GM19328 (cell line): ENCODE results near the gene TSC2.
"Not testable (repeated sequence)": the region's sequence is repeated elsewhere in the genome, so short reads cannot be mapped to it uniquely, and the experiment has no call there.

Experiments
- ATAC-seq: cut with Tn5 transposase; IDR thresholded peaks from one replicate; pipeline ENCODE4 v1.9.1; 2021; ENCODE audit warnings: mild to moderate bottlenecking, moderate library complexity; ENCODE audit not compliant: unreplicated experiment

TSC2 gene

DNA sequence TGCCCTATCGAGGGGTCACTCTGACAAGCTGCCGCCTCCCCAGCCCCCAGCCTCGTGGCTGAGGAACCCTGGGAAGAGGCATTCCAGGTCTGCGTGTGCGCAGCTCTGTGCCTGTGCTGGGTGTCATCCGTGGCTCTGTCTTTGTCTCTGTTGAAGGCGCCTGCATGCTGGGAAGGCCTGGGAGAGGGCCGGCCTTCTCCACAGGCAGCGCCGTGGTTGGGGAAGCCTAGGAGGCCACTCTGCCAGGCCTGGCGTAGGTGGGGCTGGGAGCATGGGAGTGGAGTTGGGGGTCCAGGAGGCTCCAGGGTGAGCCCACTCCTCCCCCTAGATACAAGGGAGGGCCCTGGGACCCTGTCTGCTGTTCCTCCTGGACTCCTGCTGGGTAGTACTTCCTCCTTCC lies 17.7 kb upstream of the TSC2 start:
- ATAC-seq: no peak

DNA sequence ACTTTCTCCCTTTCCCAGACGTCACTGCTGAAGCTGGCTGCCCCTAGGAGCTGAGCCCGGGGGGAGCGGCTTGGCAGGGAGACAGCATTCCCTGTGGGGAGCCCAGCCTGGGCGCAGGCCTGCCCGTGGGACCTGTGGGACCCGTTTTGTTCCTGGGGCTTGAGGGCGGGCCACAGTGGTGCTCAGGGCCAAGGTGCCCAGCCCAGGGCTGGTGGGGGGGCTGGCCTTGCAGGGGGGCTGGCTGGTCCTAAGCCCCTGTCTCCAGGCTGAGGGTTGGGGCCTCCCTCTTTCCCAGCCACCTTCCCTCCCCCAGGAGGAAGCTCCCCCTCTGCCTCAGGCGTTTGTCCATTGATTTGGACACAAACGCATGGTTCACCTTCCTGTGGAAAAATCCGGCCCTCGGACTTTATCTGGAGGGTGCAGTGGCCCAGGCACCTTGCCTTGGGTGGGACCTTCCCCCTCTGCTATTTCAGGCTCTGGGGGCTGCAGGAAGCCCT lies 16.7 kb upstream of the TSC2 start:
- no peak for ATAC-seq

DNA sequence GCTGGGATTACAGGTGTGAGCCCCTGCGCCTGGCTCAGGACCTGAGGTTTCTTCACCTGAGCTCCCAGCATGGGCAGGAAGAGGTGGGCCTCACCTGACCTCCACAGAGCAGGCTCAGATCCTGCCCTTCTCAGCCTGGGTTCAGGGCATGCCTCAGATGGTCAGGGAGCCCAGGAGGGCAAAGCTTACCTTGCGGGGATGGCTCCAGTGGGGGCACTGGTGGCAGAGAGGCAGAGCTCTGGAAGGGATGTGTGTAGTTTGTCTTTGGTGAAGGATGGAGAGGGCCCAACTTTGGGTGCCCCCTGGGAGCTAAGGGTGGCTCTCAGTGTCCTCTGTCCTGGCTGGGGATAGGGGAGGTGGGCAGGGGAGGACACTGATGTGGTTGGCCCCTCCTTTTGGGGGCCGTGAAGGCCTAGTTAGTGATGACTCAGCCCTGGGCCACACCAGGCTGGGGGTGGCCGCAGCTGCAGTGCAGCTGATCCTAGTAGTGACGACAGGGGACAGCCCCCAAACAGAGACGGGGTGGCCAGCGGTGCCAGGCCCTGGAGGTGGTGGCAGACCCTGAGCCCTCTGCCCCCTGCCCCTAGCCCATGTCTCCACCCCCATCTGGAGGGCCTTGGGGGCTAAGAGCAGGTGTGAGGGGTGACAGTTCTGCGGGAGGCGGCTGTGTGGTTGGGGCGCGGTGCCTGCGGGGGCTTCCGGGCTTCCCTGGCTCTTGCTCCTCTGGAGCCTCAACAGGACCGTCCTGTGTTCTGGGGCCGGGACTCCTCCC lies 15.3 kb upstream of the TSC2 start:
- ATAC-seq: no peak

DNA sequence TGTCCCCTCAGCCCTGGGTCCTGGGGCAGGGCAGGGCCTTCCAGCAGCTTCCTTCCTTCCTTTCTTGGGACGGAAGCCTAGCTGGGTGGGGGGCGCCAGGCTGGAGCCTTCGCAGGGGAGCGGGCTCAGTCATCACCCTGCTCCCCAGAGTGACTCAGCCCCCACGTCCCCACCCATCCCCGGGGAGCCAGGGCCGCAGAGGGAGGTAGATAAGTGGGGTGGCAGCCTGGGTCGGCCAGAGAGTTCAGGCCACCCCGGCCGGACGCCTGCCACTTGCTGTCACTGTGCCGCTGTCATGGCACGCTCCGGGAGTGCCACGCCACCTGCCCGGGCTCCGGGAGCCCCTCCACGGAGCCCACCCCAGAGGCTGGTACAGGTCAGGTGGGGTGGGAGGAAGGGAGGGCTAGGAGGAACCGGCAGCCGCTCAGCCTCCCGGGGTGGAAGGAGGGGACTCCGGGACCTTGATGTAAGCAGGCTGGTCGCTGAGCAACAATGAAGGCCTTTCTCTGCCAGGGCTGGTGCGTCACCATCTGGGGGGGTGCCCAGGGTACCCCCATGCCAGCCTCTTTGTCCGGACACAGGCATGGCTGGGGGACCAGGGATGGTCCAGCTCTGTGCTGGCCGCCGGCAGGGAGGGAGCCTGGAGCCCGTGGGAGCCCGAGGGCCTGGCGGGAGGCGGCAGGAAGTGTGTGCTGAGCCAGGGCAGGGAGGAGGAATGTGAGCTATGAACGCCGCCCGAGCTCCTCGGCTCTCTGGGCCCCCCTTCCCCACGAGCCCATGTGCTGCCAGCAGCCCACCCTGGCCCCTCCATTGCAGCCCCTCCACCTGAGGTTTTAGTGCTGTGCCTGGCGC lies 14.5 kb upstream of the TSC2 start:
- ATAC-seq: no peak

DNA sequence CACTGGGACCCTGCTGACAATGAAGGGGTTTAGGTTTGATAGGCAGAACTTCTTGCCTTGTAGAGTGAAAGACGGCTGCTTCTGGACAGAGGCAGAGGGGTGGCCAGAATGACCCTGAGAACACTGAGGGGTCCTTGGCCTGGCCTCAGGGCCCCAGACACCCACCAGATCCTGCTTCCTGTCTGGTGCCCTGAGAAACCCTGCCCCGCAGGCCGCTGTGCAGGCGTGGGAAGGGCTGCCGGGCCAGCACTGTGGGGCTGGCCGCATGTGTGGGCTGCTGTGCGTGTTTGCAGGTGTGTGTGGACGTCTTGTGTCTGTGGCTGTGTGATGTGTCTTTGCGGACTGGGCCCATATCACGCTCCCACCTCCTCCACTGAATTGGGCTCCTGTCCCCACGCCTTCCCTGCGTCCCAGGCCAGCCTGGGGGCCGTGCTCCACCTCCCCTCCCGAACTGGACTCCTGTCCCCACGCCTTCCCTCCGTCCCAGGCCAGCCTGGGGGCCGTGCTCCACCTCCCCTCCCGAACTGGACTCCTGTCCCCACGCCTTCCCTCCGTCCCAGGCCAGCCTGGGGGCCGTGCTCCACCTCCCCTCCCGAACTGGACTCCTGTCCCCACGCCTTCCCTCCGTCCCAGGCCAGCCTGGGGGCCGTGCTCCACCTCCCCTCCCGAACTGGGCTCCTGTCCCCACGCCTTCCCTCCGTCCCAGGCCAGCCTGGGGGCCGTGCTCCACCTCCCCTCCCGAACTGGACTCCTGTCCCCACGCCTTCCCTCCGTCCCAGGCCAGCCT lies 13.7 kb upstream of the TSC2 start:
- not testable (repeated sequence) for ATAC-seq

DNA sequence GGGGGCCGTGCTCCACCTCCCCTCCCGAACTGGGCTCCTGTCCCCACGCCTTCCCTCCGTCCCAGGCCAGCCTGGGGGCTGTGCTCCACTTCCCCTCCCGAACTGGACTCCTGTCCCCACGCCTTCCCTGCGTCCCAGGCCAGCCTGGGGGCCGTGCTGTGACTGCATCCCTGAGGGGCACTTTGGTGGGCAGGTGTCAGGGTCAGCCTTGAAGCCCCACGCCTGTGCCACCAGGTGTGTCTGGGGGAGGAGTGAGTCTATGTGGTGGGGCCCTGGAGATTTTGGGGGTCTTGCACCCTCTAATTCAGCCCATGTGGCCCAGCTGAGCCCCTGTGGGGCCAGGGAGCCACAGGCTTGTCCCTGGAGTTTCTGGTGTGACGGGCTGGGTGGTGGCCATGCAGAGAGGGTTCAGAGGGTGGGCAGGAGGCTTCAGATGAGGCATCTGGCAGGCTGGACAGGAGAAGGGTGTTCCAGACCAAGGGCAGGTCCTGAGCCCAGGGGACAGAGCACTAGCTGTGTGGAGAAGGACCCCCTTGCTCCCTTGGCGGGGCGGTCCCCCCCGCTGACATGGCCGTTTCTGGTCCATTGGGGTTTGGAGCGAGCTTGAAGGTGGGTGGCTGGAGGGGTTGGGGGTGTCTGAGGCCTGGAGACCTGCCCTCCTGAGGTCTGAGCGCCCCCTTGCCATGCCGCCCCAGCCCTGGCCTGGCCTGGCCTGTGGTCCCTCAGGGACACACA lies 12.9 kb upstream of the TSC2 start:
- ATAC-seq: no peak

DNA sequence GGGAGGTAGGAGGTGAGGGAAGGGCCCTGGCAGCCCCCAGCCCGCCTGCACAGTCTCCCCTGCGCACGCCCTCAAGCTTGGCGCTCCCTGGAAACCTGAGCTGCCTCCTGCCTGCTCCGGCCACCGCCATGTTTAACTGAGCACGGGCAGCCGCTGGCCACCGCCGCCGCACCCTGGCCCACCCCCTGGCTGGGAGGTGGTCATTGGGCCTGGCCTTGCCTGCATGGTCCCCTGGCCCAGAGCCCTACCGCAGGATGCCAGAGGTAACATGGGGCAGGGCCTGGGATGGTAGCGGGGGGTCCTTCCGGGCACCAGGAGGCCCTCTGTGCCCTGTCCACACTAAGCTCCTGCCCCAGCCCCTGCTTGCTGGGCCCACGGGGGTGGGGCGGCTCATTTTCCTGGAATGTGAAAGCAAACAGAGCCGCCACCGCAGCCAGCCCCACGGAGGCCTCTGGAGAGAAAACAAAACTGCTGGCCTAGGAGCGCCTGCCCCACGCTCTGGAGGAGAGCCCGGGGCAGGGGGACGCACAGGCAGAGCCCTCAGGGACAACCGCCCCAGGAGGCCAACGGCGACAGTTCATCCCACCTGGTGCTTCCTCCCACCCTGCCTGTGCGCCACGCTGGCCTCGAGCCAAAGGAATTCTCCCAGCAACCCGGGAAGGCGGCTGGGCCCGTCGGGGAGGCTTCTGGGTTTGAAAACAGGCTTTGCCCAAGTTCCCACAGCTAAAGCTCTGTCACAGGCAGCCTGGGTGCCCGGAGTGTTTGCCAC lies 12.2 kb upstream of the TSC2 start:
- no peak for ATAC-seq

DNA sequence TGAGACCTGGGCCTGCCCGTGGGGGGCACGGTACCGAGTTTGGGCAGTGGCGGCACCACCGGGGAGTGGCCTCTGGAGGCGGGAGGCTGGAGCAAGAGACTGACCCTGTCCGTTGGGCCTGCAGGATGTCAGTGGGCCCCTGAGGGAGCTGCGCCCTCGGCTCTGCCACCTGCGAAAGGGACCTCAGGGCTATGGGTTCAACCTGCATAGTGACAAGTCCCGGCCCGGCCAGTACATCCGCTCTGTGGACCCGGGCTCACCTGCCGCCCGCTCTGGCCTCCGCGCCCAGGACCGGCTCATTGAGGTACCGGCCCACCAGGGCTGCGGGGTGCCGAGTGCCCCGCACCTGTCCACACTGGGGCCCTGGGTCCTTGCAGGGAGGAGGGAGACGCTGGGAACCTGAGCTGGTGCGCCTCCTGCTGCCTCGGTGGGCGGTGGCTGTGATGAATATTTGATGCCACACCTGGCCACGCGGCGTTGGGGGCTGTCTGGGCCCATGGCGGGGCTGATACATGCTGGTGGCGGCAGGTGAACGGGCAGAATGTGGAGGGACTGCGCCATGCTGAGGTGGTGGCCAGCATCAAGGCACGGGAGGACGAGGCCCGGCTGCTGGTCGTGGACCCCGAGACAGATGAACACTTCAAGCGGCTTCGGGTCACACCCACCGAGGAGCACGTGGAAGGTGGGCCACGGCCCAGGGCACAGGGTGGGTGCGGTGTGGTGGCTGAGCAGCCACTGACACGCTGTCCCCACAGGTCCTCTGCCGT lies 11.4 kb upstream of the TSC2 start:
- no peak for ATAC-seq

DNA sequence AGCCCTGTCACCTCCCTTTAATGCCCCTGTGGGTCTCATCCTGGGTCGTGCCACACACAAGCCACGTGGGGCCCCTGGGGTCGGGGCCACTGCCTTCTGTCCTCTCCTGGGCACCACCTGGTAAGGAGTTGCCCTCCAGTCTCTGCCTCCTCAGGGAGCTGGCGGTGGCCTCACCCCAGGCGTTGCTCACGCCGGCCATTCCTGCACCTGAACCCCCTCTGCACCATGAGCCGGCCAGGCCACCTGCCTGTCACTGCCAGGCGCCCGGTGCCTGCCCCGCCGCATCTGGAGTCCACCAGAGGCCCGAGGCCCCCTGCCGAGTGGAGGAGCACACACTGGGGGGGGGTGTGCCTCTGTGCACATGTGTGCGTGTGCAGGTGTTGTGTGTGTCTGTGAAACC lies 10.7 kb upstream of the TSC2 start:
- ATAC-seq: no peak

DNA sequence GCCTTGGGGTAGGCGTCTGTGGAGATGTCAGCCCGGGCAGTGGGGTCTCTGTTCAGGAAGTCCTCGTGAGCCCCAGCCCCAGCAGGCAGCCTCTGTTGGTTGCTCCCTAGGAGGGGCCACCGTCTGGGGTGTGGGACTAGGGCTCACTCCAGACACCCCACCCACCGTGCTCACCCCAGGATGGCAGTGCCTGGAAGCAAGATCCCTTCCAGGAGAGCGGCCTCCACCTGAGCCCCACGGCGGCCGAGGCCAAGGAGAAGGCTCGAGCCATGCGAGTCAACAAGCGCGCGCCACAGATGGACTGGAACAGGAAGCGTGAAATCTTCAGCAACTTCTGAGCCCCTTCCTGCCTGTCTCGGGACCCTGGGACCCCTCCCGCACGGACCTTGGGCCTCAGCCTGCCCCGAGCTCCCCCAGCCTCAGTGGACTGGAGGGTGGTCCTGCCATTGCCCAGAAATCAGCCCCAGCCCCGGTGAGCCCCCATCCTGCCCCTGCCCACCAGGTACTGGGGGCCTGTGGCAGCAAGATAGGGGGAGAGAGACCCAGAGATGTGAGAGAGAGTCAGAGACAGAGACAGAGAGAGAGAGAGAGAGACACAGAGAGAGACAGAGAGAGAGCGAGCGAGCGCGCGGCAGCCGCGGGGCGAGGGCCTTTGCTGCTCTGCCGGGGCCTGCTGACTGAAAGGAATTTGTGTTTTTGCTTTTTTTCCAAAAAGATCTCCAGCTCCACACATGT lies 10.0 kb upstream of the TSC2 start:
- no peak for ATAC-seq

DNA sequence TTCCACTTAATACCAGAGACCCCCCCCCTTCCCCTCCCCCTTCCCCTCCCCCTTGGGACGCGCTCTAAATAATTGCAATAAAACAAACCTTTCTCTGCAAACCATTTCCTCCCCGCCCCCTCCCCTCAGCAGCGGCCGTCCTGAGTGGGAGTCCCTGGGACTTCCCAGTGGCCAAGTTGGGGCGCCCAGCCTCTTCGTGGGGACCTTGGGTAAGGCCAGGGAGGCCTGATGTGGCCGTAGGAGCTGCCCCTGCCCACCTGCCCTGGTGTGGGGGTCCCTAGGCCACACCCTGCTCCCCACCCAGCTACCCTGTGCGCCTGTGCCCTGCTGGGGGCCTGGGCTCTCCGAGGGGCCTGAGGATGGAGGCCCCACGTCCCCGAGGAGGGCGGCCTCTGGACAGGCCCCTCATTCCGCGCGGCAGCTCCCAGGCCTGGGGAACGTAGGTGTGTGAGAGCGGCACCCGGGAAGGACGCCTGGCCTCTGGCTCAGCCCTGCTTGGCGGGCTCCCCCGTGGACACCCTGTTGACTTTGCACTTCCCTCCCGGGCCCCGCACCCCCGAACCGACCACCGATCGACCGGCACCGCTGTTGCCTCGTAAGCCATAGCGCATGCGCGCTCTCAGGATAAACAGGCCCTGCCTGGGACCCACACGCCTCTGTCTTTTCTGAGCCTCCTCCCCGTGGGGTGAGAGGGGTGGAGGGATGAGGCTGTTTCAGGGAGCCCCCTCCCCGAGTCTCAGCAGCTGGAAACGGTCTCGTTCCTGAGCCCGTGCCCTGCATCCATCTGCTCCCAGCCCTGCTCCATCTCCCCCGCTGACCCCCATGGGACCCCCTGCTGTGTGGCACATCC lies 9.2 kb upstream of the TSC2 start:
- no peak for ATAC-seq

DNA sequence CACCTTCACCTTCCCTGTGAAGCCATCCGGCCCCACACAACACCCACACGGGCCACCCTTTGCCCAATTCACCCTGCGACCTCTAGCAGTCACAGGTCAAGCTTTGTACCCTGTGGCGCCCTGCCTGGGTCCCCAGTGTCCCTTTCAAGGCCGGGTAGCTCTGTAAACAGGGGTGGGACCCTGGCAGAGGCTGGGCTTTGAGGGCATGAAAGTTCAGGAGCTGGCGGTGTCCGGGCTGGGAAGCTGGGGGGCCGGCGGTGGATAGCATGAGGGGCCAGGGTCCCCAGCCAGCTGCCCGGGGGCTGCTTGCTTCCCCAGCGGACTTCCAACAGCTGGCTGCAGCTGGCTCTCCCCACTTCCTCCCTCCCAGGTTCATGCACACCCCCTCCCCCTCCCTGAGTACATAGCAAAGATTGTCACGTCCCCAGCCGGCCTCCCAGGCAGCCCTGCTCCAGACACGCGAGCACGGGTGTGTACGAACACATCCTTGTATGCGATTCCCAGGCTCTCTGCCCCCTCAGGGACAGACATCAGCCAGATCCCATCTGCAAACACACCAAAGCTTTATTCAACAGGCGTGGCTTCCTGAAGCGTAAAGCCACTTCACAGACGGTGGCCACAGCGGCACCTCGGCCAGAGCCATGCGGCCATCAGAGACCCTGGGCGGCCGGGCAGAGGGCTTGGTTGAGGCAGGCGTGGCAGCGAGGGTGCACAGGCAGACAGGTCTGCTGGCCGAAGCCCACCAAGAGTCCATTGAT lies 8.3 kb upstream of the TSC2 start:
- ATAC-seq: no peak

DNA sequence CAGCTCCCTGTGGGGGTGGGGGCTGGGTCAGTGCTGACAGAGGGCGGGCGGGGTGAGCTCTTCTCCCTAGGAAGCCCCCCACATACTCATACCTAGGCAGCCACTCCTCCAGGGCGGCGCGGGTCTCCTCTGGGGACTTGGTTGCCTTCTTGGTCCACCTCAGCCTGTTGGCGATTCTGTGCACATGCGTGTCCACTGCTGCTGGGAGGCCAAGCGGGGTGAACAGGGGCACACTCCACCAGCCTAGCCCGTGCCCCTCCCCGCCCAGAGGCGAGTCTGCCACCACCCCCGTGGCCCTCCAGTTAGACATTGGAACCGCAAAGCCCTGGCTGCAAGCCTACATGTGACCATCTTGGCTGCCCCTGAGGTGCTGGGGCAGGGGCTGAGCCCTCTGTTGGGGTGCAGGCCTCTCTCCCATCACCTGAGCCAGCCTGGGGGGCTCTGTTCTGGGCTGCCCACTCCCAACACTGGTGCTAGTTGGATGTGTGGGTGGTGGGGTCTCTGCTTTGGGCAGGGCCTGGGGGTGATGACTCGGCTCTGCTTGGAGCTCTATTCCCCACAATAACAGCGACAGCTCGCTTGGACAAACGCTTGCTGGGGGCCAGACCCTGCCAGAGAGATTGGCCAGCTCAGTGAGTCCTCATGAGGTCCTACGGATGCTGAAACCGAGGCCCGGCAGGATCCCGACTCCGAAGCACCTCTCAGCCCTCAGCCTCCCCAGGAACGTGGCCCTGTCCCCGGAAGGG lies 7.6 kb upstream of the TSC2 start:
- ATAC-seq: no peak

DNA sequence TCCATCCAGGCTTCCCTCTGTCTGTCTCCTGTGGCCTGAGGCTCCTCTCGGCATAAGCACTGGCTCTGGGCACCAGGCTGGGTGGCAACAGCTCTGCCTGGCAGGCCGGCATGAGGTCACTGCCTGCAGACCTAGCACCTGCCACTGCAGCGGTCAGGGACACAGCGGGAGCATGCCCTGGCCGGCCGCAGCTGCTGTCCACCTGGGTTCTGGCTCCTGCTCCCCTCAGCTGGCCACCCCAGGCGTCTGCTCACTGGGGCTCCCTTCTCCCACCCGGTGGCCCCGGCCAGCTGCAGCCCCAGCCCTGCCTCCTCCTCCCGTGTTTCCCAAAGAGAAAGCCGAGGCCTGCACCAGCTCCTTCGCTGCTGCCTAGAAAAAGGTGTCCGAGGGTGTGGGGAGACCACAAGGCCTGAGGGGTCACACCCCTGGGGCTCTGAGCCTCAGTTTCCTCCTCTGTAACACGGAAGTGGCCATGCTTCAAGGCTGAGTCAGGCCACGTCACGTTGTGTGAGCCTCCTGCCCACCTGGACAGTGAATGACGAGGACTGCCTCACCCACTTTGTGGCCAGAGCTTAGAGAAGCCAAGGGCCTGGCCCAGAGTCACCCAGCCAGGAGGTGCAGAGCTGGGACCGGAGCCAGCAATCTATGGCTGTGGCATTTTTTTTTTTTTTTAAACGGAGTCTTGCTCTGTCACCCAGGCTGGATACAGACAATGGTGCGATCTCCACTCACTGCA lies 6.8 kb upstream of the TSC2 start:
- no peak for ATAC-seq

DNA sequence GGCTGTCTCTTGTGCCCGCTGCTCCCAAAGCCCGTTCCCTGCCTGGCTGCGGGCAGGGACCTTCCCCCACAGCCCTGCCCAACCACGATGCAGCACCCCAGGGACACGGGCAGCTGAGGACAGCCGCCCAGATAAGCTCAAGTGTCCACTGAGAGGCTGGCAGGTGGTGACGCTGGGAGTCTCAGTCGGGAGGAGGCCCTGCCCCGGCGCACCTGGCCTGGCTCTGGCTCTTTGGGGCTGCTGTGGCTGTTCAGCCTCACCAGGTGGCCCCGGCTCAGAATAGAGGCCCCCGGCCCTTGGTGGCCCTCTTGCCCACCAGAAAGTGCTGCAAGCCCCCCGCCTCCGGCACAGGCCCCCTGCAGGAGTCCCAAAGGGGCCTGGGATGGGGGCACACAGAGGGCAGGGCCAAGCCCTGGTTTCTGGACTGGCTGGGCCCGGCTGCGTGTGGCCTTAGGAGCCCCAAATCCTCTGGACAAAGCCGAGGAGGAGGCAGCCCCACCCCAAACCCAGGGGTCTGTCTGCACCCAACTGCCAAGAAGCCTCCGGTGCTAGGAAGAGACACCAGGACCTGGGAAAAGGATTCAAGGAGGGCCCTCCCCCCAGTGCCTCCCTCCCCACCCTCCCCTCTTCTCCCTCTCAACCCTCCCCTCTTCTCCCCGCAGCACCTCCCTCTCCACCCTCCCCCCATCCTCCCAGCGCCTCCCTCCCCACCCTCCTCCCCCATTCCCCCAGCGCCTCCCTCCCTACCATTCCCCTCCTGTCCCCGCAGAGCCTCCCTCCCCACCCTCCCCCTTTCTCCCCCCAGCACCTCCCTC lies 5.4 kb upstream of the TSC2 start:
- no peak for ATAC-seq
